Effector memory CD4-positive, alpha-beta T cell (primary cell): ENCODE measurements around the gene VGLL4.

Experiments used
- DNase-seq, 3 donors: peaks; one replicate each; pipeline ENCODE4 v3.0.0-alpha.2; 2020
- H3K27ac ChIP-seq: 2 replicates; pipeline ENCODE4 v1.7.0; 2013; ENCODE audit warnings: mild to moderate bottlenecking, low read length, moderate library complexity; ENCODE audit not compliant: insufficient read depth, poor library complexity, severe bottlenecking
- H3K27me3 ChIP-seq: replicated peaks from 2 replicates; pipeline ENCODE4 v1.7.0; 2013; ENCODE audit warnings: mild to moderate bottlenecking, low read length; ENCODE audit not compliant: insufficient read depth, control insufficient read depth, poor library complexity, severe bottlenecking
- H3K36me3 ChIP-seq: 2 replicates; pipeline ENCODE4 v1.7.0; 2013; ENCODE audit warnings: mild to moderate bottlenecking, low read length, moderate library complexity; ENCODE audit not compliant: control insufficient read depth, insufficient read depth
- H3K4me1 ChIP-seq: 2 replicates; pipeline ENCODE4 v1.7.0; 2013; ENCODE audit warnings: low read length, mild to moderate bottlenecking; ENCODE audit not compliant: control insufficient read depth, insufficient read depth, poor library complexity, severe bottlenecking
- H3K4me3 ChIP-seq: 2 replicates; pipeline ENCODE4 v1.7.0; 2013; ENCODE audit warnings: low read length, low read depth, mild to moderate bottlenecking; ENCODE audit not compliant: insufficient read depth, poor library complexity, severe bottlenecking
- H3K9me3 ChIP-seq: 2 replicates; pipeline ENCODE4 v1.7.0; 2013; ENCODE audit warnings: mild to moderate bottlenecking, low read length, moderate library complexity; ENCODE audit not compliant: control insufficient read depth

The VGLL4 gene

DNA sequence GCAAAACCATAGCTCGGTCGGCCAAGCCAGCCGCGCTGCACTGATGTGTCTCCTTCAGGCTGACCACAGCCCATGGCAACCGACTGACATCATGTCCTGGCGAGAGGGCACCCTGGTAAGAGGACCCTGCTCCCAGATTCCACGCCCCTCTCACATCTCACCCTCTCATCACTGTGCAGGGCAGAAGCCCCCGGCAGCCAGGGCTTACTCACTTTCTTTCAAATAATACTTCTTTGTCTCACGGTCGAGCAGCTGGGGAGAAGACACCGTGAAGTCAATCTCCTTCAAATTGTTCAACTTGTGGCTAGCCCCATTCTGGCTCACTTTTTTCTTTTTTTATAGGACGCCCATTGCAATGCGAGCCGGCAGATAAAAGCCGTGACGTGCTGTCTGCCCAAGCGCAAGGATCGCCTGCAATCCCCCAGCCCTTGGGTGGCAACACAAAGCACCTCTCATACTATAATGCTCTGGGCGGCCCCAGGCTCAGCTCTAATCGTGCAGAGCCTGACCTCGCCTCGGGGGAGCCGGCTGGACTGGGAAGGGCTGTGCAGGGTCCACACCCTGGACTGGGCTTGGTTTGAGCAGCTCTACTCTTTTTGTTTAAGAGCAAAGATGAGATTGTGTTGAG is 33.6 kb downstream of the VGLL4 start:
- no peaks in the 10 kb centered on the region for H3K27me3 ChIP-seq
- DNase-seq = no peak
- no peak overlapping the region for H3K4me3 ChIP-seq
- H3K9me3 ChIP-seq = no peaks in the 10 kb centered on the region
- H3K27ac ChIP-seq = no peak overlapping the region
- no peaks in the 10 kb centered on the region for H3K36me3 ChIP-seq
- H3K4me1 ChIP-seq = no peaks in the 10 kb centered on the region

DNA sequence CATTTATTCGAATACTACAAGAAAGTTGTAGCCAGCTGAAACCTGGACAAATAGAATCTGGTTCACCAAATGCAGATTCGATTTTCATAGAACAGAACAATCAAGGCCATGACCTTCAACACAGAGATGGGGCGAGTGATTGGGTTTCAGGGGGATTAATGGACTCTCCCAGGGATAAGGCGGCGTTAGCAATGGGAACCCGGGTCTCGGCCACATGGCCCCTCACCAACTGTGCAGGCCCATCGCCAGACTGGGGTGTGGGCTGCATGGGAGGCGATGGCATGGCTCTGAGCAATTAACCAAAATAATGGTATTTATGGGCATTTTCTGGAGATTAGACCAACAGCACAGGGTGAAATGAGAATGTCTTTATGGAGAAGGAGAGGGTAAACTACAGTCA is 34.2 kb downstream of the VGLL4 start:
- H3K36me3 ChIP-seq = no peaks in the 10 kb centered on the region
- DNase-seq = no peak
- H3K27me3 ChIP-seq = no peaks in the 10 kb centered on the region
- H3K4me1 ChIP-seq = no peaks in the 10 kb centered on the region
- no peak overlapping the region for H3K4me3 ChIP-seq
- no peaks in the 10 kb centered on the region for H3K9me3 ChIP-seq
- H3K27ac ChIP-seq = no peak overlapping the region

DNA sequence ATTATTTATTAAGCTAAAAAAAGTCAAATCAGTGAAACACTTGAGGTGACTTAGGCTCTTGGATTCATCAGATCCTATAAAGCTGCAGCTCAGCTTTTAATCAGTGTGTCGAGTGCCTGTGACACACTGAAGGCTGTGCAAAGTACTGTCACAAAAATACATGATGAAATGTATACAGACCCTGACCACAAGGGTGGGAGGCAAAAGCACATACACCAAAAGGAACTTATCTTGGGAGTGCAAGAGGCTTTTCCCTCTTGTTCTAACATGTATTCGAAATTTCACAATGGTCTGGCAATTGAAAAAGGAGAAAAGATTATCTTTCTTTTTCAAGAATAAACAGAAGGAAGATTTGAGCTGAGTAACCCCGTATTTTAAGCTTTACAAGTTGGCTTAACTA is 35.9 kb downstream of the VGLL4 start:
- H3K4me1 ChIP-seq = no peaks in the 10 kb centered on the region
- no peak for DNase-seq
- H3K9me3 ChIP-seq = no peaks in the 10 kb centered on the region
- H3K27ac ChIP-seq = no peak overlapping the region
- no peak overlapping the region for H3K4me3 ChIP-seq
- H3K36me3 ChIP-seq = no peaks in the 10 kb centered on the region
- H3K27me3 ChIP-seq = no peaks in the 10 kb centered on the region

DNA sequence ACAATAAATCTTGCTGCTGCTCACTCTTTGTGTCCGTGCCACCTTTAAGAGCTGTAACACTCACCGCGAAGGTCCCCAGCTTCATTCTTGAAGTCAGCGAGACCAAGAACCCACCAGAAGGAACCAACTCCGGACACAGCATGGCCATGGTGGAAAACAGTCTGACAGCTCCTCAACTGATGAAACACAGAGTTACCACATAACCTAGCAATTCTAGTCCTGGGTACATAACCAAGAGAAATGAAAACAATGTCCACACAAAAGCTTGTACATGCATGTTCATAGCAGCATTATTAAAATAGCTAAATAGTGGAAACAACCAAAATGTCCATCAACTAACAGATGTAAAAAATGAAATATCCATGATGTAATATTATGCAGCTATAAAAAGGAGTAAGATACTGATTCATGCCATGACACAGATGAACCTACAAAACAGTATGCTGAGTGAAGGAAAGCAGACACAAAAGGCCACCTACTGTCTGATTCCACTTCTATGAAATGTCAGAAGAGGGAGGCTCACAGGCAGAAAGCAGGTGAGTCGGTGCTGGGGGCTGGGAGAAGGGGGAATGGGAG is 36.8 kb downstream of the VGLL4 start:
- H3K27me3 ChIP-seq = no peaks in the 10 kb centered on the region
- no peaks in the 10 kb centered on the region for H3K4me1 ChIP-seq
- H3K4me3 ChIP-seq = no peak overlapping the region
- DNase-seq = no peak
- no peaks in the 10 kb centered on the region for H3K36me3 ChIP-seq
- H3K9me3 ChIP-seq = no peaks in the 10 kb centered on the region
- H3K27ac ChIP-seq = no peak overlapping the region

DNA sequence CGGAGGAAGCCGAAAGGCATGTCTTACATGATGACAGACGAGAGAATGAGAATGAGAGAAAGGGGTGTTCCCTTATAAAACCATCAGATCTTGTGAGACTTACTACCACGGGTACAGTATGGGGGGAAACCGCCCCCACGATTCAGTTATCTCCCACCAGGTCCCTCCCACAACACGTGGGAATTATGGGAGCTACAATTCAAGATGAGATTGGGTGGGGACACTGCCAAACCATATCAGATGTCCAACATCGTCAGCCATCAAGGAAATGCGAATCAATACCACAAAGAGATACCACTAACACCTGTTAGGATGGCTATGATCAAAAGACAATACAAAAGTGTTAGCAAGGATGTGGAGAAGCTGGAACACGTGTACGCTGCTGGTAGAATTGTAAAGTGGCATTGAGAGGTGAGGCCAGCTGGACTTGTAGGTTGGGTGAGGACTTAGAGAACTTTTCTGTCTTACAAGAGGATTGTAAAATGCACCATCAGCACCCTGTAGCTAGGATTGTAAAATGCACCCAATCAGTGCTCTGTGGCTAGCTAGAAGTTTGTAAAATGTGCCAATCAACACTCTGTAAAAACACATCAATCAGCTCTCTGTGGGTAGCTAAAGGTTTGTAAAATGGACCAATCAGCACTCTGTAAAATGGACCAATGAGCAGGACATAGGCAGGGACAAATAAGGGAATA is 37.5 kb downstream of the VGLL4 start:
- H3K4me3 ChIP-seq = no peak overlapping the region
- no peaks in the 10 kb centered on the region for H3K27me3 ChIP-seq
- no peaks in the 10 kb centered on the region for H3K4me1 ChIP-seq
- no peak for DNase-seq
- no peak overlapping the region for H3K27ac ChIP-seq
- H3K36me3 ChIP-seq = peaks cover 5% of the 10 kb centered on the region
- no peaks in the 10 kb centered on the region for H3K9me3 ChIP-seq

DNA sequence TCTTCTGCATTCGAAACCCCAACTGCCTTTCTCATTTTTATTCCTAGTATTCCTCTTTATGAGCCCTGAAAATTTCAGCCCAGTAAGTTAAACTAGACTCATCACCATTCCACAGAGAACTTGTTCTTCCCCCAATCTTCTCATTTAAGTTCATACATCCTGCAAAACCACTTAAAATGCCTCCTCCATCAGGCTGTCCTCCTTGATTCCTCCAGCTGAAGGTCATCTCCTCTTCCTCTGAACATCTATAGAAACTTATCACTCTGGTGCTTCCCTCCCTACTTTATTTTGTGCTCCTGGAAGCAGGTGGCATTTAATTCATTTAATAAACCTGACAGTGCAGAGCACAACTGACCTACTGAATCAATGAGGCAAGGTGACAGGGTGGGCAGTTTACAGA is 38.3 kb downstream of the VGLL4 start:
- DNase-seq = no peak
- Histone ChIP-seq H3K27me3 (no peaks in the 10 kb centered on the region), H3K27ac (no peak overlapping the region), H3K4me3 (no peak overlapping the region), H3K36me3 (peaks cover 12% of the 10 kb centered on the region), H3K9me3 (no peaks in the 10 kb centered on the region), H3K4me1 (no peaks in the 10 kb centered on the region)

DNA sequence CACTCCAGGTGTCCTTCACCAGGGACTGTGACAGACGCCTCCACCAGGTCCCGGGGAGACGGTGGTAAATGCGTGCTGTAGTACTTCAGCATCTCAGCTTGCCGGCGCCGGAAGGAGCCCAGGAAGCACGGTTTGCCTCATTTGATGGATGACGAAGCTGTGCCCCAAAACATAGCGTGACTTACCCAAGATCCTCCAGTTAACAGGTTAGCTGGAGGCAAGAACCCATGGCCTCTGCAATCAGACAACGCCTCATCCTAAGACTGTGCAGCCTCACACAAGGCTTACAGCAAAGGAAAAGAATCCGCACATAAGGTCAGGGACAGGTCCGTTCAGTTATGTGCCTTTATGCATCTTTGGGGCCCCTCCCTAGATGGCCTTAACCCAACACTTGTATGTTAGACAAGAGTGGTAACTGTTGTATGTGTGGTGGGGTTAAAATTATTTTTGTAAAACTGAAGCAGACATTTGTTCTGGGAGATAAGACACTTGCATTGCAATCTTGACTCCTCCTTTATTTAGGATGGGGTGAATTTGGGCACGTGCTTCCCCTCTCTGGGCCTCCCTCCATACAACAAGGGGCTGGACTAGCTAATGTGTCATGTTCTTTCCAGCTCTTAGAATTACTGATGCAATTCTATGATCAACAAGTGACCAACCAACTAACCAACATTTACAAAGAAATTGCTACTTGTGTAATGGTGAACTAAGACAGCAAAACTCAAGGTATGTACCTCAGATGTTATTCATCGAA is 39.4 kb downstream of the VGLL4 start:
- Histone ChIP-seq H3K4me1 (no peaks in the 10 kb centered on the region), H3K9me3 (no peaks in the 10 kb centered on the region), H3K36me3 (peaks cover 20% of the 10 kb centered on the region), H3K27ac (no peak overlapping the region), H3K27me3 (no peaks in the 10 kb centered on the region), H3K4me3 (no peak overlapping the region)
- DNase-seq = no peak

DNA sequence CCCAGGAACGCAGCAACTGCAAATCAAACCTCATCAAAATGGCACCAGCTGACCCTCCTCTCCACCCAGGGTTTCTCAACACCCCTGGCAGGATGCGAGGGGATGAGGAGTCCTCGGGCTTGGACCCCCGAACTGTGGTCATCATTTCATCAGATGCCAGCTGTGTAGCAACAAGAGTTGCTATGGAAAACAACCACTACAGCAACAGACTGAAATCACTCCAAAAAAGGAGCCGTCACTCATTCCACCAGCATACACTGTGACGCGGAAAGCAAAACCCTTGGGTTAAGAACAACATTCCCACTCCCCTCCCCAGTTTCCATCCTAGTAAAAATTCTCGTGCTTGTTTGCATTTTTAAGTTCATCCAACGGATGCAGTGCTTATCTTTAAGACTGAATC is 40.1 kb downstream of the VGLL4 start:
- Histone ChIP-seq H3K9me3 (no peaks in the 10 kb centered on the region), H3K4me3 (no peak overlapping the region), H3K4me1 (no peaks in the 10 kb centered on the region), H3K27me3 (no peaks in the 10 kb centered on the region), H3K36me3 (peaks cover 20% of the 10 kb centered on the region), H3K27ac (no peak overlapping the region)
- DNase-seq = no peak

DNA sequence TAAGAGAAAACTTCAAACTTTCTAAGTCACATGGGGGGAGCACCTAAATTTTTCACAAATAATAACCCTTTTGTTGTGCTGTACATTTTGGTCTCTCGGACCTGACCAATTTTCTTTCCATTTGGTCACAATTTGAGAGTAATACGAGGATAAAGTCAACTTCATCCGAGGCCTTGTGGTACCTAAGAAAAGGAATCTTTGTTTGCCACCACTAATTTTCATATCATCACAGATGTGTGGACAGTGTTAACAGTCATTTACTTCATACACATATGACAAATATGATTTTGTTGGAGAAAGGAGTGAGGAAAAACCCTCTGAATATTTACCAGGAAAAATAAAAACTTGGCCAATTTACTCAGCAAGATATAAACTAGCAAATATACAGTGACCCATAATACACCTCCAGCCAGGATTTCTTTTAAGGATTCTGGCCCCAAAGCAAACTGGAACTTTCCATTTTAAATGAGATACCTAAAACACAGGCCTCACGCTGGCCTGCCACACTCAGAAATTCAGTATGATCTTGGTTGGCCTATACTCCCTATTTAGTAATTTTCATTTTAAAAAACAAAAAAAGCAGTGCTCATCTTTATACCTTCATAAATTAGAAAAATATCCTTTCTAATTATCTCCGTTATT is 40.7 kb downstream of the VGLL4 start:
- no peak overlapping the region for H3K27ac ChIP-seq
- peaks cover 20% of the 10 kb centered on the region for H3K36me3 ChIP-seq
- DNase-seq = no peak
- H3K4me3 ChIP-seq = no peak overlapping the region
- no peaks in the 10 kb centered on the region for H3K9me3 ChIP-seq
- no peaks in the 10 kb centered on the region for H3K27me3 ChIP-seq
- no peaks in the 10 kb centered on the region for H3K4me1 ChIP-seq
